ENCODE data around the gene WDFY1. TPM values are rescaled to one million over a fixed set of nuclear protein-coding genes. Genes with fewer than 3 reads are reported as not detected.

WDFY1 gene
- total RNA-seq, 1 experiment from 2014 or later: 66.0 TPM

DNA sequence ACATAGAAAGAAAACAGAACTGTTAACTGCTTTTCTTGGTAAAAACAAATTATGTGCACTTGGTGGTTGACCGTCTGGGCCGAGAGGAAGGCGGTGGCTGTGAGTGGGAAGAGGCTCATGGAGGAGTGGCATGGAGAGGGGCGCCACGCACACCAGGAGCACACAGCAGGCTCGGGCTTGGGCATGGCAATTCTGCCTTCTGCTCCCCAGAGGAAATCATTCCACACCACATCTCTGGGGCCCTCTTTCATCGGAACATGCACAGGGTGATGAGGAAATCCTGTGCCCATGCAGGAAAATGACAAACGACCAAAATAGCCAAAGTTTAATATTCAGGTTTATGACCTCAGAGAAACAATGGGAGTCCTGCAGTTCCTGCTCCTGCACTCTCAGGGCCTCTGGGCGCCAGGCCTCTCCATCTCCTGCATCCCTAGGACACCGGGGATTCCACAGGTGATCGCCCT is 26.4 kb downstream of the WDFY1 start:
- Mint-ChIP-seq H3K4me3 (no peak overlapping the region), H3K9me3 (peaks cover under 1% of the 10 kb centered on the region; the same call in 1 of the 2 replicates), H3K27ac (no peak overlapping the region), H3K27me3 (ENCODE audit: low read depth) (no peaks in the 10 kb centered on the region), H3K4me1 (peaks cover 5% of the 10 kb centered on the region), H3K36me3 (peaks cover 20% of the 10 kb centered on the region)
- DNase-seq (ENCODE audit: low spot score) (no peak), ATAC-seq (no peak)
- TF ChIP-seq EMX1 (CRISPR knock-in tag; IDR thresholded peaks at IDR 0.05) (no peak), ZNF232 (CRISPR knock-in tag; IDR thresholded peaks at IDR 0.05) (no peak)
- ChIA-PET POLR2A (no interaction called here), CTCF (no interaction called here)

DNA sequence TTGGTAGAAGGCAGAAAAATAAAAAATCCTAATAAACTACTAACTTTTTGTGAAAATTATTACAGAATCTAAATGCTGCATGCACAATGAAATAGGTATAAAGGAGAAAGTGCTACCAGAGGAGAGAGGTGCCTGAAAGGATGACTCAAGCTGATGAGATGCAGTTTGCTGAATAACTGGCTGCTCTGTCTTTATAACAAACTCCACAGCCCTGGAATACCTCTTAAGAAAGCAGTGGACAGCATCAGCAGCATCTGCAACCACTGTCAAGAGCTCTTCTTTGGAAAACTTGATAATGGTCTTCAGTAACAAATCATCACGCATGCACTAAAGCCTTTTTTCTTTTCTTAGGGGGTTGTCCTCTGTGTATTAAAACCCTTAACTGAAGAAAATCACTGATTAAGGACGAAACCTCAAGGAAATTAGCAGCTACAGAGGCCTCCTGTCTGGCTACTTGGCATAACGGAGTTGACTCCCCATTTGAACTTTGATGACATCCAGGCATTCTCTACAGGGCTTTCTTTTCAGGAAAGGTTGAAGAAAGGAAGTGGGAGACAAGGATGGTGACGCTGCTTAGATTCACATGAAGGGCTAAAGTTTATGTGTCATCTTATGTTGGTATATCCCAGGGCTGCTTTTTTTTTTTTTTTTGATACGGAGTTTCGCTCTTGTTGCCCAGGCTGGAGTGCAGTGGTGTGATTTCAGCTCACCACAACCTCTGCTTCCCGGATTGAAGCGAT is 28.8 kb downstream of the WDFY1 start:
- Mint-ChIP-seq H3K4me1 (peaks cover 3% of the 10 kb centered on the region), H3K4me3 (no peak overlapping the region), H3K36me3 (peaks cover 20% of the 10 kb centered on the region), H3K9me3 (no peaks in the 10 kb centered on the region), H3K27ac (peak overlapping the region; percentile 53; the same call in 1 of the 2 replicates), H3K27me3 (ENCODE audit: low read depth) (no peaks in the 10 kb centered on the region)
- ATAC-seq (no peak), DNase-seq (ENCODE audit: low spot score) (no peak)
- POLR2A ChIA-PET: no interaction called here
- TF ChIP-seq GRHL2 (CRISPR knock-in tag; IDR thresholded peaks at IDR 0.05; ENCODE audit: insufficient replicate concordance, severe bottlenecking) (no peak), ZNF263 (CRISPR knock-in tag; IDR thresholded peaks at IDR 0.05; ENCODE audit: low read depth) (no peak), JUN (CRISPR knock-in tag; IDR thresholded peaks at IDR 0.05) (no peak), EMX1 (CRISPR knock-in tag; IDR thresholded peaks at IDR 0.05) (no peak), TP53 (CRISPR knock-in tag; IDR thresholded peaks at IDR 0.05) (no peak)
- TF ChIP-seq, protein P1, sequence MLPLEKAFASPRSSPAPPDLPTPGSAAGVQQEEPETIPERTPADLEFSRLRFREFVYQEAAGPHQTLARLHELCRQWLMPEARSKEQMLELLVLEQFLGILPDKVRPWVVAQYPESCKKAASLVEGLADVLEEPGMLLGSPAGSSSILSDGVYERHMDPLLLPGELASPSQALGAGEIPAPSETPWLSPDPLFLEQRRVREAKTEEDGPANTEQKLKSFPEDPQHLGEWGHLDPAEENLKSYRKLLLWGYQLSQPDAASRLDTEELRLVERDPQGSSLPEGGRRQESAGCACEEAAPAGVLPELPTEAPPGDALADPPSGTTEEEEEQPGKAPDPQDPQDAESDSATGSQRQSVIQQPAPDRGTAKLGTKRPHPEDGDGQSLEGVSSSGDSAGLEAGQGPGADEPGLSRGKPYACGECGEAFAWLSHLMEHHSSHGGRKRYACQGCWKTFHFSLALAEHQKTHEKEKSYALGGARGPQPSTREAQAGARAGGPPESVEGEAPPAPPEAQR (CRISPR knock-in tag; IDR thresholded peaks at IDR 0.05): no peak
- TF ChIP-seq, protein P2, sequence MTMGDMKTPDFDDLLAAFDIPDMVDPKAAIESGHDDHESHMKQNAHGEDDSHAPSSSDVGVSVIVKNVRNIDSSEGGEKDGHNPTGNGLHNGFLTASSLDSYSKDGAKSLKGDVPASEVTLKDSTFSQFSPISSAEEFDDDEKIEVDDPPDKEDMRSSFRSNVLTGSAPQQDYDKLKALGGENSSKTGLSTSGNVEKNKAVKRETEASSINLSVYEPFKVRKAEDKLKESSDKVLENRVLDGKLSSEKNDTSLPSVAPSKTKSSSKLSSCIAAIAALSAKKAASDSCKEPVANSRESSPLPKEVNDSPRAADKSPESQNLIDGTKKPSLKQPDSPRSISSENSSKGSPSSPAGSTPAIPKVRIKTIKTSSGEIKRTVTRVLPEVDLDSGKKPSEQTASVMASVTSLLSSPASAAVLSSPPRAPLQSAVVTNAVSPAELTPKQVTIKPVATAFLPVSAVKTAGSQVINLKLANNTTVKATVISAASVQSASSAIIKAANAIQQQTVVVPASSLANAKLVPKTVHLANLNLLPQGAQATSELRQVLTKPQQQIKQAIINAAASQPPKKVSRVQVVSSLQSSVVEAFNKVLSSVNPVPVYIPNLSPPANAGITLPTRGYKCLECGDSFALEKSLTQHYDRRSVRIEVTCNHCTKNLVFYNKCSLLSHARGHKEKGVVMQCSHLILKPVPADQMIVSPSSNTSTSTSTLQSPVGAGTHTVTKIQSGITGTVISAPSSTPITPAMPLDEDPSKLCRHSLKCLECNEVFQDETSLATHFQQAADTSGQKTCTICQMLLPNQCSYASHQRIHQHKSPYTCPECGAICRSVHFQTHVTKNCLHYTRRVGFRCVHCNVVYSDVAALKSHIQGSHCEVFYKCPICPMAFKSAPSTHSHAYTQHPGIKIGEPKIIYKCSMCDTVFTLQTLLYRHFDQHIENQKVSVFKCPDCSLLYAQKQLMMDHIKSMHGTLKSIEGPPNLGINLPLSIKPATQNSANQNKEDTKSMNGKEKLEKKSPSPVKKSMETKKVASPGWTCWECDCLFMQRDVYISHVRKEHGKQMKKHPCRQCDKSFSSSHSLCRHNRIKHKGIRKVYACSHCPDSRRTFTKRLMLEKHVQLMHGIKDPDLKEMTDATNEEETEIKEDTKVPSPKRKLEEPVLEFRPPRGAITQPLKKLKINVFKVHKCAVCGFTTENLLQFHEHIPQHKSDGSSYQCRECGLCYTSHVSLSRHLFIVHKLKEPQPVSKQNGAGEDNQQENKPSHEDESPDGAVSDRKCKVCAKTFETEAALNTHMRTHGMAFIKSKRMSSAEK (CRISPR knock-in tag; IDR thresholded peaks at IDR 0.05; ENCODE audit: borderline replicate concordance): no peak
- TF ChIP-seq, protein P3, sequence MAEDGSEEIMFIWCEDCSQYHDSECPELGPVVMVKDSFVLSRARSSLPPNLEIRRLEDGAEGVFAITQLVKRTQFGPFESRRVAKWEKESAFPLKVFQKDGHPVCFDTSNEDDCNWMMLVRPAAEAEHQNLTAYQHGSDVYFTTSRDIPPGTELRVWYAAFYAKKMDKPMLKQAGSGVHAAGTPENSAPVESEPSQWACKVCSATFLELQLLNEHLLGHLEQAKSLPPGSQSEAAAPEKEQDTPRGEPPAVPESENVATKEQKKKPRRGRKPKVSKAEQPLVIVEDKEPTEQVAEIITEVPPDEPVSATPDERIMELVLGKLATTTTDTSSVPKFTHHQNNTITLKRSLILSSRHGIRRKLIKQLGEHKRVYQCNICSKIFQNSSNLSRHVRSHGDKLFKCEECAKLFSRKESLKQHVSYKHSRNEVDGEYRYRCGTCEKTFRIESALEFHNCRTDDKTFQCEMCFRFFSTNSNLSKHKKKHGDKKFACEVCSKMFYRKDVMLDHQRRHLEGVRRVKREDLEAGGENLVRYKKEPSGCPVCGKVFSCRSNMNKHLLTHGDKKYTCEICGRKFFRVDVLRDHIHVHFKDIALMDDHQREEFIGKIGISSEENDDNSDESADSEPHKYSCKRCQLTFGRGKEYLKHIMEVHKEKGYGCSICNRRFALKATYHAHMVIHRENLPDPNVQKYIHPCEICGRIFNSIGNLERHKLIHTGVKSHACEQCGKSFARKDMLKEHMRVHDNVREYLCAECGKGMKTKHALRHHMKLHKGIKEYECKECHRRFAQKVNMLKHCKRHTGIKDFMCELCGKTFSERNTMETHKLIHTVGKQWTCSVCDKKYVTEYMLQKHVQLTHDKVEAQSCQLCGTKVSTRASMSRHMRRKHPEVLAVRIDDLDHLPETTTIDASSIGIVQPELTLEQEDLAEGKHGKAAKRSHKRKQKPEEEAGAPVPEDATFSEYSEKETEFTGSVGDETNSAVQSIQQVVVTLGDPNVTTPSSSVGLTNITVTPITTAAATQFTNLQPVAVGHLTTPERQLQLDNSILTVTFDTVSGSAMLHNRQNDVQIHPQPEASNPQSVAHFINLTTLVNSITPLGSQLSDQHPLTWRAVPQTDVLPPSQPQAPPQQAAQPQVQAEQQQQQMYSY (CRISPR knock-in tag; IDR thresholded peaks at IDR 0.05): no peak
- CTCF ChIA-PET: no interaction called here

DNA sequence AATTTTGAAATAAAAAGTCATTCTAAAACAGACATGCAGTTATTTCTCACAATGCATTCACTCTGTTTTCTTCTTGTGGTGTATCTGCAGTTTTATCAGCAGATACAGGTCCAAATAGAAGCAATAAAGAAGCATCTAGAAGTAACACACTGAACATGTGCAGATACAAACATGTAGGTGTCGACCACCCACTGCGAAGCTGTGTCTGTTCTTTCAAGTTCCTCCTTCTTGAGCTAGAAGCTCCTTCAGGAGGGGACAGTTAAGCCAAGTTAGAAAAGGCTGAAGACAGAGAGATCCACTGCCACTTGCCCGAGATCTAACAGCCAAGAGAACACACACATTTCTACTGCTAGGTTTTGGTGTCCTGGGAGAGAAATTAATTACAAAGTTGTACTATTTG is 30.1 kb downstream of the WDFY1 start:
- CTCF ChIA-PET: interaction anchor here (0.8 kb wide), 1 partner anchor 8 kb away, joined by 3 read pairs; no protein-coding TSS in a partner anchor
- Mint-ChIP-seq H3K27me3 (ENCODE audit: low read depth) (no peaks in the 10 kb centered on the region), H3K4me1 (peaks cover 8% of the 10 kb centered on the region), H3K9me3 (no peaks in the 10 kb centered on the region), H3K36me3 (peaks cover 20% of the 10 kb centered on the region), H3K4me3 (no peak overlapping the region), H3K27ac (no peak overlapping the region)
- ATAC-seq: no peak
- DNase-seq (ENCODE audit: low spot score): no peak
- POLR2A ChIA-PET: interaction anchor here (0.6 kb wide), 1 partner anchor 76 kb away, joined by 3 read pairs; no protein-coding TSS in a partner anchor
- TF ChIP-seq, protein P4, sequence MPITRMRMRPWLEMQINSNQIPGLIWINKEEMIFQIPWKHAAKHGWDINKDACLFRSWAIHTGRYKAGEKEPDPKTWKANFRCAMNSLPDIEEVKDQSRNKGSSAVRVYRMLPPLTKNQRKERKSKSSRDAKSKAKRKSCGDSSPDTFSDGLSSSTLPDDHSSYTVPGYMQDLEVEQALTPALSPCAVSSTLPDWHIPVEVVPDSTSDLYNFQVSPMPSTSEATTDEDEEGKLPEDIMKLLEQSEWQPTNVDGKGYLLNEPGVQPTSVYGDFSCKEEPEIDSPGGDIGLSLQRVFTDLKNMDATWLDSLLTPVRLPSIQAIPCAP (CRISPR knock-in tag; IDR thresholded peaks at IDR 0.05): no peak
- TF ChIP-seq ZNF232 (CRISPR knock-in tag; IDR thresholded peaks at IDR 0.05): no peak
- TF ChIP-seq, protein P5, sequence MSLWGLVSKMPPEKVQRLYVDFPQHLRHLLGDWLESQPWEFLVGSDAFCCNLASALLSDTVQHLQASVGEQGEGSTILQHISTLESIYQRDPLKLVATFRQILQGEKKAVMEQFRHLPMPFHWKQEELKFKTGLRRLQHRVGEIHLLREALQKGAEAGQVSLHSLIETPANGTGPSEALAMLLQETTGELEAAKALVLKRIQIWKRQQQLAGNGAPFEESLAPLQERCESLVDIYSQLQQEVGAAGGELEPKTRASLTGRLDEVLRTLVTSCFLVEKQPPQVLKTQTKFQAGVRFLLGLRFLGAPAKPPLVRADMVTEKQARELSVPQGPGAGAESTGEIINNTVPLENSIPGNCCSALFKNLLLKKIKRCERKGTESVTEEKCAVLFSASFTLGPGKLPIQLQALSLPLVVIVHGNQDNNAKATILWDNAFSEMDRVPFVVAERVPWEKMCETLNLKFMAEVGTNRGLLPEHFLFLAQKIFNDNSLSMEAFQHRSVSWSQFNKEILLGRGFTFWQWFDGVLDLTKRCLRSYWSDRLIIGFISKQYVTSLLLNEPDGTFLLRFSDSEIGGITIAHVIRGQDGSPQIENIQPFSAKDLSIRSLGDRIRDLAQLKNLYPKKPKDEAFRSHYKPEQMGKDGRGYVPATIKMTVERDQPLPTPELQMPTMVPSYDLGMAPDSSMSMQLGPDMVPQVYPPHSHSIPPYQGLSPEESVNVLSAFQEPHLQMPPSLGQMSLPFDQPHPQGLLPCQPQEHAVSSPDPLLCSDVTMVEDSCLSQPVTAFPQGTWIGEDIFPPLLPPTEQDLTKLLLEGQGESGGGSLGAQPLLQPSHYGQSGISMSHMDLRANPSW (CRISPR knock-in tag; conservative IDR thresholded peaks at IDR 0.05; ENCODE audit: low read depth): no peak
- TF ChIP-seq, protein P6, sequence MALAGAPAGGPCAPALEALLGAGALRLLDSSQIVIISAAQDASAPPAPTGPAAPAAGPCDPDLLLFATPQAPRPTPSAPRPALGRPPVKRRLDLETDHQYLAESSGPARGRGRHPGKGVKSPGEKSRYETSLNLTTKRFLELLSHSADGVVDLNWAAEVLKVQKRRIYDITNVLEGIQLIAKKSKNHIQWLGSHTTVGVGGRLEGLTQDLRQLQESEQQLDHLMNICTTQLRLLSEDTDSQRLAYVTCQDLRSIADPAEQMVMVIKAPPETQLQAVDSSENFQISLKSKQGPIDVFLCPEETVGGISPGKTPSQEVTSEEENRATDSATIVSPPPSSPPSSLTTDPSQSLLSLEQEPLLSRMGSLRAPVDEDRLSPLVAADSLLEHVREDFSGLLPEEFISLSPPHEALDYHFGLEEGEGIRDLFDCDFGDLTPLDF (CRISPR knock-in tag; IDR thresholded peaks at IDR 0.05): no peak
- no peak for TF ChIP-seq ZNF396 (CRISPR knock-in tag; IDR thresholded peaks at IDR 0.05; ENCODE audit: borderline replicate concordance)
- no peak for TF ChIP-seq FOXP1 (CRISPR knock-in tag; IDR thresholded peaks at IDR 0.05; ENCODE audit: borderline replicate concordance)
- no peak for TF ChIP-seq FOXK1 (CRISPR knock-in tag; IDR thresholded peaks at IDR 0.05)
